Endodermal cell (in vitro differentiated cells): ENCODE results near the gene F5. TPM values are rescaled to one million over a fixed set of nuclear protein-coding genes. Genes with fewer than 3 reads are reported as not detected.

Experiments
- DNase-seq: peaks from one replicate; pipeline ENCODE4 v3.0.0-alpha.2; 2017
- H3K27ac ChIP-seq: 2 replicates; pipeline ENCODE4 v1.5.1; 2013; ENCODE audit warnings: mild to moderate bottlenecking, low read depth, low read length, moderate library complexity
- H3K27me3 ChIP-seq: 2 replicates; pipeline ENCODE4 v1.6.1; 2013; ENCODE audit warnings: mild to moderate bottlenecking, low read length, moderate library complexity; ENCODE audit not compliant: insufficient read depth, control insufficient read depth, poor library complexity, severe bottlenecking
- H3K36me3 ChIP-seq: 2 replicates; pipeline ENCODE4 v1.7.0; 2013; ENCODE audit warnings: mild to moderate bottlenecking, low read length, moderate library complexity; ENCODE audit not compliant: control insufficient read depth, insufficient read depth
- H3K4me1 ChIP-seq: one replicate; pipeline ENCODE4 v1.7.0; 2013; ENCODE audit warnings: low read length; ENCODE audit not compliant: control insufficient read depth, insufficient read depth
- H3K4me3 ChIP-seq: 2 replicates; pipeline ENCODE4 v1.5.1; 2013; ENCODE audit warnings: mild to moderate bottlenecking, low read length, moderate library complexity
- H3K9ac ChIP-seq: 2 replicates; pipeline ENCODE4 v1.6.1; 2013; ENCODE audit warnings: mild to moderate bottlenecking, low read length, moderate library complexity; ENCODE audit not compliant: poor library complexity, severe bottlenecking; ENCODE audit errors: extremely low read depth
- H3K9me3 ChIP-seq: 2 replicates; pipeline ENCODE4 v1.6.1; 2013; ENCODE audit warnings: mild to moderate bottlenecking, low read length, moderate library complexity; ENCODE audit not compliant: control insufficient read depth
- H3K27ac Mint-ChIP-seq: 2 replicates; pipeline ENCODE4 v1.8.0; 2020; ENCODE audit warnings: mixed read lengths
- H3K27me3 Mint-ChIP-seq: 2 replicates; pipeline ENCODE4 v1.8.0; 2021; ENCODE audit warnings: mild to moderate bottlenecking, mixed read lengths; ENCODE audit not compliant: insufficient read depth
- H3K36me3 Mint-ChIP-seq: 2 replicates; pipeline ENCODE4 v1.8.0; 2020; ENCODE audit warnings: low read depth, mixed read lengths
- H3K4me1 Mint-ChIP-seq: 2 replicates; pipeline ENCODE4 v1.8.0; 2020; ENCODE audit warnings: mixed read lengths
- H3K4me3 Mint-ChIP-seq: 2 replicates; pipeline ENCODE4 v1.8.0; 2020; ENCODE audit warnings: mild to moderate bottlenecking, moderate library complexity, mixed read lengths
- H3K9me3 Mint-ChIP-seq: 2 replicates; pipeline ENCODE4 v1.8.0; 2020; ENCODE audit warnings: mild to moderate bottlenecking, mixed read lengths
- WGBS, 2 experiments: methylation state at CpG; one replicate each; pipeline versions ENCODE4 v1.1.5 to v1.1.7; 2013; ENCODE audit warnings: missing lambda C conversion rate in 2 of 2, mixed read lengths in 1 of 2; ENCODE audit not compliant: insufficient coverage in 1 of 2, insufficient read length in 1 of 2; 5-methylcytosine and 5-hydroxymethylcytosine counted together
- total RNA-seq, 2 donors: library from RNA; stranded (reverse); fragmentation: NEBNext Ultra II Directional in 1 of 2; extraction: Animal tissue kit (Norgen Biotek cat#: 25700) in 1 of 2; gene quantifications; 2 replicates in 1 of 2; 3 replicates in 1 of 2; pipeline ENCODE4 v1.2.1, GENCODE V29; 2021
- TF ChIP-seq, protein P1 (sequence below): fragments of 200-600 bp; sonication (generic); conservative IDR thresholded peaks from 2 replicates; pipeline ENCODE4 v1.5.0; 2021; ENCODE audit warnings: antibody characterized with exemption, mild to moderate bottlenecking

The F5 gene
- total RNA-seq, 2 donors from 2014 or later, result 0.04 to 0.09 TPM

DNA sequence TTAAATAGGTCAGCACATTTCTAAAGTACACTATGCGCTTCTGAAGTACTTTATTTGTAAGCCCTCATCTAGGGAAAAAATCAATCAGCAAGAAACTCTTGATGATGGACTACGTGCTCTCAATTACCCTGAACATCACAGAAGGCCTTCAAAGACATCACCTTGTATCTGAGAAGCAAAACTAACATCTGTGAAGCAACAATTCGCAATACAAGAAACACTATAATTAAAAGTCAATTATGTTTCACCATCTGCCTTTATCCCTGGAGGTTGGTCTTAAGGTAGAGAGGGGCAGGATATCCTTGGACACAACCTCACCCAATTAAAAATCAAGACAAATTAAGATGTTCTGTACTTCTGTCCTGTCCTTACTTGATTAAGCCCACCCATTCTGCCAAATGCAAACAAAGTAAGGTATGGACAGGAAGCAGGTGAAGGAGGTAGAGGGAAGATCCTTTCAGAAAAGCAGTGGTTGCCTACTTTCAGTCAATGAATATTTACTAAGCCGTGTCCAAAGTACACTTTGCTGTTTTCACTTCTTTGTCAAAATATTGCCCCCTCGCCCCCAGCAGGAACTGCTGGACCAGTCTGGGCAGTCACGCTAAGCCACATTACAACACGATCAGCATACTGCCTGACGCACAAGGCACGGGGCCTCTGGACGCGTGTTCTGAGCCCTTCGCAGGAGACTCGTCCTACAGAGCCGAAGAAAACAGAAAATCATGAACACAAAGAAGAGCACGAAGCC is 101.4 kb downstream of the F5 start:
- peak overlapping the region; percentile 85 for H3K4me3 Mint-ChIP-seq

DNA sequence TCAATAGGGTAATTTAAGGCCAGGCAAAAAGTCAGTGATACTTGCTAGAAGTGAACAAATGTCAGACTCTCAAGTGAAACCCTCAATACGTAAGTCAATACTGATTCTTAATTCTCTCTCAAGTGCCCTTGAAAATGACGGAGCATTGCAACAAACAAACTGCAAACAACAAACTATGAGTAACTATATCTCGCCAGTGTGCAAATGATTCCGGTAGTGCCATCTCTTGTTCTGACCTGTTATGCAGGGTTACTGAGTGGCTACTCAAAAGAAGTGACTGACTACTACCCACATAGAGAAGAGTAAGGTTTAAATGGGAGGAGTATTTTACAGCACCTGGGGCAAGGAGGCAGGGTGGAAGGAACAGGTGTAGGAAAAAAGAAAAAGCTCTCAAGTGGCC is 102.2 kb downstream of the F5 start:
- peak overlapping the region; percentile 85 for H3K4me3 Mint-ChIP-seq
- WGBS, 2 experiments, result 90 to 97% methylated on average over 4 of the region's 4 CpGs
- H3K4me1 Mint-ChIP-seq, result peaks cover 68% of the 10 kb centered on the region
- H3K36me3 Mint-ChIP-seq, result no peaks in the 10 kb centered on the region
- H3K27ac ChIP-seq, result no peak overlapping the region
- H3K4me3 ChIP-seq, result peak overlapping the region; percentile 82
- peaks cover 11% of the 10 kb centered on the region for H3K4me1 ChIP-seq
- no peaks in the 10 kb centered on the region for H3K36me3 ChIP-seq
- TF ChIP-seq, protein P1, sequence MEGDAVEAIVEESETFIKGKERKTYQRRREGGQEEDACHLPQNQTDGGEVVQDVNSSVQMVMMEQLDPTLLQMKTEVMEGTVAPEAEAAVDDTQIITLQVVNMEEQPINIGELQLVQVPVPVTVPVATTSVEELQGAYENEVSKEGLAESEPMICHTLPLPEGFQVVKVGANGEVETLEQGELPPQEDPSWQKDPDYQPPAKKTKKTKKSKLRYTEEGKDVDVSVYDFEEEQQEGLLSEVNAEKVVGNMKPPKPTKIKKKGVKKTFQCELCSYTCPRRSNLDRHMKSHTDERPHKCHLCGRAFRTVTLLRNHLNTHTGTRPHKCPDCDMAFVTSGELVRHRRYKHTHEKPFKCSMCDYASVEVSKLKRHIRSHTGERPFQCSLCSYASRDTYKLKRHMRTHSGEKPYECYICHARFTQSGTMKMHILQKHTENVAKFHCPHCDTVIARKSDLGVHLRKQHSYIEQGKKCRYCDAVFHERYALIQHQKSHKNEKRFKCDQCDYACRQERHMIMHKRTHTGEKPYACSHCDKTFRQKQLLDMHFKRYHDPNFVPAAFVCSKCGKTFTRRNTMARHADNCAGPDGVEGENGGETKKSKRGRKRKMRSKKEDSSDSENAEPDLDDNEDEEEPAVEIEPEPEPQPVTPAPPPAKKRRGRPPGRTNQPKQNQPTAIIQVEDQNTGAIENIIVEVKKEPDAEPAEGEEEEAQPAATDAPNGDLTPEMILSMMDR, result no peak
- no peak overlapping the region for H3K27ac Mint-ChIP-seq
- H3K9me3 Mint-ChIP-seq, result no peaks in the 10 kb centered on the region
- H3K27me3 ChIP-seq, result no peaks in the 10 kb centered on the region
- H3K27me3 Mint-ChIP-seq, result no peaks in the 10 kb centered on the region
- H3K9ac ChIP-seq, result no peak overlapping the region
- DNase-seq, result no peak
- no peaks in the 10 kb centered on the region for H3K9me3 ChIP-seq

More for the DNA sequence above, 101.4 kb downstream of the F5 start:
- H3K4me1 Mint-ChIP-seq, result peaks cover 60% of the 10 kb centered on the region
- WGBS, 2 experiments, result 15% methylated on average over 12 to 15 of the region's 15 CpGs
- H3K9me3 Mint-ChIP-seq, result no peaks in the 10 kb centered on the region
- TF ChIP-seq, protein P1, result no peak
- H3K36me3 Mint-ChIP-seq, result no peaks in the 10 kb centered on the region
- H3K9ac ChIP-seq, result peak overlapping the region; percentile 69
- H3K36me3 ChIP-seq, result no peaks in the 10 kb centered on the region
- peak overlapping the region; percentile 97 for H3K27ac Mint-ChIP-seq
- DNase-seq, result no peak
- peak overlapping the region; percentile 82 for H3K4me3 ChIP-seq
- H3K4me1 ChIP-seq, result peaks cover 4% of the 10 kb centered on the region
- no peaks in the 10 kb centered on the region for H3K27me3 ChIP-seq
- no peaks in the 10 kb centered on the region for H3K9me3 ChIP-seq
- peak overlapping the region; percentile 79 for H3K27ac ChIP-seq
- no peaks in the 10 kb centered on the region for H3K27me3 Mint-ChIP-seq

DNA sequence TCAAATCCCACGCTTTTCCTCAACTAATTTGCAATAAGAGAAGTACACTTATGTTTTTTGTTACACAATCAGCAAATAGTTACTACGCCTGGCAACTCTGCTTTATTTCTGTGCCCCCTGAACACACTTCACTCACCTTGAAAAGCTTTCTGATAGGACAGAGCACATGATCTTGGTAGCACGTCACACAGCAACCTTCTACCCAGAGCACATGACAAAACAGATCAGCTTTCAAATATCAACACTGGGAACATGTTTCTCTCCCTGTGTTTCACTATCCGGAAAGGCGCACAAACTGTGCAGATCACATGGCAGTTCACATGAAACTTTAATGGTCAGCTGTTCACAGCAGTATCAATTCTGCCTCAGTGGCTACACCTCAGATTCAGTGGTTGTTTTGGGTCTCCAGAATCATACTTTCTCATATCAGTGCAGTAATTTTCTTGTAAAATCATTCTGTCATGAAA is 102.7 kb downstream of the F5 start:
- peak overlapping the region; percentile 82 for H3K4me3 ChIP-seq
- H3K9me3 ChIP-seq, result no peaks in the 10 kb centered on the region
- H3K27ac Mint-ChIP-seq, result no peak overlapping the region
- WGBS, 2 experiments, result 86 to 90% methylated on average over 4 to 5 of the region's 5 CpGs
- H3K9ac ChIP-seq, result no peak overlapping the region
- peaks cover 74% of the 10 kb centered on the region for H3K4me1 Mint-ChIP-seq
- H3K36me3 Mint-ChIP-seq, result no peaks in the 10 kb centered on the region
- no peaks in the 10 kb centered on the region for H3K27me3 ChIP-seq
- H3K4me1 ChIP-seq, result peaks cover 13% of the 10 kb centered on the region
- no peak for DNase-seq
- no peaks in the 10 kb centered on the region for H3K9me3 Mint-ChIP-seq
- H3K36me3 ChIP-seq, result no peaks in the 10 kb centered on the region
- TF ChIP-seq, protein P1, result no peak
- H3K27me3 Mint-ChIP-seq, result no peaks in the 10 kb centered on the region
- H3K27ac ChIP-seq, result no peak overlapping the region
- H3K4me3 Mint-ChIP-seq, result peak overlapping the region; percentile 85
